CD4-positive, alpha-beta T cell treated with Interleukin-2 at 100 ng/mL for 4 hours (primary cell): ENCODE results near the gene RBKS.
"Not testable (repeated sequence)": the region's sequence is repeated elsewhere in the genome, so short reads cannot be mapped to it uniquely, and the experiment has no call there.

Experiments
- DNase-seq: peaks from one replicate; pipeline ENCODE4 v3.0.0-alpha.2; 2020; ENCODE audit warnings: low spot score

The RBKS gene

DNA sequence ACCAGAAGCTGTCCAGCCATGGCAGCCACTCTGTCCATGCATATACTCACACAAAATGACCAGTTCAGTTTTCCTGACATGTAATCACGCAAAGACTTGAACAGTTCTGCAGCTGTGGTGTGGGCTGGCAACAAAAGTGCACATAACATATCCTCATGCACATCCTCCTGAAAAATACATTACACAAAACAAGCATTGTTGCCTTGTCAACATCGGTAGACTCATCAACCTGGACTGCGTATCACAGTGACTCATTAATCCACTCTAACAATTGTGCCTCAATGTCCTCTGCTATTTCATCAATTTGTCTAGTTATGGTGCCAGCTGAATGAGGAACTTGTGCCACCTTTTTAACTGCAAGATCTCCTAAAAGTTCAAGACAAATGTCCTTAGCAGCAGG, 19.5 kb downstream of the RBKS start:
- DNase-seq: no peak

DNA sequence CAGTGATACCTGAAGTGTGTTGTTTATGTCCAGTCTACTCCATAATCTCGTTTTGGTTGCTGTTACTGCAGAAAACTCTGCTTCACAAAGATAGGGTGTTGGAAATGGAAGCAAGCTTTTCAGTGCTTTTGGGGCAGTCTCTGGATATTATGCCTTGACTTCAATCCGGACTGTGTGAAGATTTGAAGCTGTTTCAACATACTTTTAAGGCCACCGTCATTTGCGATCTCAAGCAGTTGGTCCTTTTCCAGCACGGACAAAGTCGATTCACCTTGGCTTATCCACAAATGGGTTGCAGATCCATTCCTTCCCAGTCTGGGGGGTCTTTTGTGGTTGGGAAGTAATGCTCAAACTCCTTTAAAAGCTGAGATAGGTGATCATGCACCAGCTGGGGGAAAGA, 20.4 kb downstream of the RBKS start:
- DNase-seq: no peak

DNA sequence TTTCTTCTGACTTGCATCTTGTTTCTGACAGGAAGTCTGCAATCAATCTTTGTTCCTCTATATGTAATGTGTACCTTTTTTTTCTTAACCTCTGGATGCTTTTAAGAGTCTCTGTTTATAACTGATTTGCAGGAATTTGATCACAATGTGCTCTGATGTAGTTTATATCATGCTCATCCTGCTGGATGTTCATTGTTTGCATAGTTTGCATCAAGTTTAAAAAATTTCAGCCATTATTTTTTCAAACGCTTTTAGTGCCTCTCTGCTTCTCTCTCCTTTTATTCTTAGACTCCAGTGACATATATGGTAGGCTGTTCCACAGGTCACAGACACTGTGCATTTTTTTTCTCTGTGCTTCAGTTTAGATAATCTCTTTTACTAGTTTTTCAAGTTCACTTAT, 23.9 kb downstream of the RBKS start:
- no peak for DNase-seq

DNA sequence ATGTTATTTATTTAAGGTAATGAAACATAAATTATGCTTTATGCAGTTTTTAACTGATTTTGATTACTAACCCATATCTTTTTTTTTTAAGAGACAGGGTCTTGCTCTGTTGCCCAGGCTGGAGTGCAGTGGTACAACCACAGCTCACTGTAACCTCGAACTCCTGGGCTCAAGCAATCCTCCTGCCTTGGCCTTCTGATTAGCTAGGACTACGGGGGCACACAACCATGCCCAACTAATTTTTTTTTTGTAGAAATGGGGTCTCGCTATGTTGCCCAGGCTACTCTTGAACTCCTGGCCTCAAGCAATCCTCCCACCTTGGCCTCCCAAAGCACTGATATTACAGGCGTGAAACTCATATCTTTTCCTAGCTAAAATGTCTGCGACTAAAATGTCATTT, 26.2 kb downstream of the RBKS start:
- DNase-seq: not testable (repeated sequence)

DNA sequence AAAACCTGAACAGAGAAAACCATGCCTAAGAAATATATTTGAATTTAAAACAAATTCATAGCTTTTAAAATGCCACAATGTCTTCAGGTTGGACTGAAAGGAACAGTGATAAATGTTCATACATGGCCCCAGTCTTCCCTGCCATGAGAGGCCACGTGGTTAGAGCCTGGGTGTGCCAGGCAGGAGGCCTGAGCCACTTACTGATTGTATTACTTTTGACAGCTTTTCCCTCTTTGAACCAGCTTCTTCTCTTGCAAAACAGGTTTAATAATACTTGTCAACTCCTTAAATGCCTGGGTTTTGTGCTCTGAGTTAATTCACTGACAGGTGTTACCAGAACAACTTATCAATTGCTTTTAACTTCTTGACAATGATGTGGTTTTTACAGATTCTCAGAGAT, 27.0 kb downstream of the RBKS start:
- no peak for DNase-seq

DNA sequence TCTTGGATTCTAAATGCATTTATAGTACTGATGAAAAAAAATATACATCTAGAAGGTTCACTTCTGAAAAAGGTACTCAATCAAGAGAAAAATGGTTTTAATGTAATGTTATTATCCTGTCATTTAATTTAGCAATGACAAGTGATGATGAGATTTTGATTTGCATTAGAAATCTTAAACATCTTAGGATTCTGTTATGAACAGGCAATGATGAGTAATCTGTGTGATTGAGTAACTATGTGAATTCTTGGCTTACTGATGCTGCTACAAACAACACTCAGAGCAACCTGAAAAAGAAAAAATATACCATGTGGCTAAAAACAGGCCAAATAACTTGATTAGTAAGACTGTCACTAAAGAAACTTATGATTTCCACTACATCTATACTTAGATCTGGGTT, 30.1 kb downstream of the RBKS start:
- DNase-seq: no peak

DNA sequence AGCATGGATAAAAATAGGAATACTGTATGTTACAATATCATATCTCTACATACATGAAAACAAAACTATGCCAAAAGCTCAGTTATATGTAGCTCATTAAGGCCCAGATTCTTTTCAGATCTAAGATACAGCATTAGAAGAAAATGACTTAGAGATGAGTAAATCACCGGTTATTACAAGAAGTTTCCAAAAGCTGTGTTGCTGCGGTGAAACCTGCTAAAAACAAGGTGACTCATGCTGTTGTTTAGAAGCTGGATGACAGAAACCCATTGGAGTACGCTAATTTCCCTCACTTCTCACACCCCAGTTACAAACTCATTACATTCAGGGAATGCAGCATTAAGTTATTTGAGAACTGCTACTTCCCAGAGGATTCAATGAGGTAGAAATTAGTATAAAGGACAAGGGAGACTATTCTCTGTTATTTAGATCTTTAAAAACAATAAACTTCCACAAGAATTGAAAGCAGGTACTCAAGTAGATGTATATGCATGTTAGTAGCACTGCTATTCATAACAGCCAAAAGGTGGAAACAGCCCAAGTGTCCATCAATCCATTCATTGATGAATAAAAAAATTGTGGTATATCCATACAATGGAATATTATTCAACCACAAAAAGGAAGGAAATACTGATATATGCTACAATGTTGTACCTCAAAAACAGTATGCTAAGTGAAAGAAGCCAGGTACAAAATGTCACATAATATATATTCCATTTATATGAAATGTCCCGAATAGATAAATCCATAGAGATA, 32.6 kb downstream of the RBKS start:
- no peak for DNase-seq

DNA sequence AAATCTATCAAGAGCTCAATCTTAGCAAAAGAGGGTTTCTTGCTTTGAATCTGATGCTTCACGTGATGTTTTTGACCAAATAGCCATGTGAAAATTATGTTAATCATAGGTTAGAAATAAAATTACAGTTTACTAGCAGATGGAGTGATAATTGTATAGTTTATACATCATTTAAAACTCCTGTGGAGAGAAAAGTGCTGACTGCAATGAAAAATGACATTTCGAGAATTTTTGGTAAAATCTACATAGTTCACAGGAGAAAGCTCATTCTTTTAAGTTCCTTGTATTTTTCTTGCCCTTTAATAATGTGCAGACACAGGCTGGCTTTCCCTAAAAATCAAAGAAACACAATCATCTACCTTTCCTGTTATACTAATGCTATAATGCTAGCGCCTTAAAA, 33.2 kb downstream of the RBKS start:
- no peak for DNase-seq

DNA sequence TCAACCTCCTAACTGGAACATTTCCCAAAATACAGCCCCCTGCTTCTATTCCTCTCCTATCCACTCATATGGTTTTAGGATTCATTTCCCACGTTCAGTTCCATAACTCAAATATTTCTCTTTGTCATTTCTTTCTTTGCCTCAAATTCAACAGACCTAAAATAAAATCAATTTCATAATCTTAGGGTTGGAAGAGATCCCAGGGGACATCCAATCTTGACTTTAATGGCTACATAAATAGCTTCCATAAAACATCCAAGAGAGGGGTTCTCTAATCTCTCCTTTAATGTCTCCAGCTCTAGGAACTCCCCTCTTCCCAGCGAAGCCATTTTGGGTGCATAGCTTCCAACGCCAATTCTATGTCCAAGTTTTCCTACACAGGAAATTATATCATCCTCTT, 33.8 kb downstream of the RBKS start:
- no peak for DNase-seq

DNA sequence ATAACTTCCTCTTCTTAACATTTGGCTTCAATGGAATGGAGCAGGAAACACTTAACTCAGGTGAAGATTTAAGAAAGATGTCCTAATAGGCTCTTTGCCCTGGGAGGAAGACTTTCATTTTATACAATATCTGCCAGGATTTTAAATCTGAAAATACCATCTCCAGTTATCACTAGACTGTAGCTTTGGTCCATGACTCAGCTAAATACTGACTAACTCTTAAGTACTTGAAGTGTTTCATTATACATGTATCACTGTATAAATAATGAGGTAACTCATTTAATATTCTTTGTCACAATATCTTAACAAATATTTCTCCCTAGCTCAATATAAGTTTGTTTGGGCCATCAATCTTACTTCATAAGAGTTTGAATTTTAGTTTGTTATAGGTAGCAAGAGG, 34.7 kb downstream of the RBKS start:
- no peak for DNase-seq

DNA sequence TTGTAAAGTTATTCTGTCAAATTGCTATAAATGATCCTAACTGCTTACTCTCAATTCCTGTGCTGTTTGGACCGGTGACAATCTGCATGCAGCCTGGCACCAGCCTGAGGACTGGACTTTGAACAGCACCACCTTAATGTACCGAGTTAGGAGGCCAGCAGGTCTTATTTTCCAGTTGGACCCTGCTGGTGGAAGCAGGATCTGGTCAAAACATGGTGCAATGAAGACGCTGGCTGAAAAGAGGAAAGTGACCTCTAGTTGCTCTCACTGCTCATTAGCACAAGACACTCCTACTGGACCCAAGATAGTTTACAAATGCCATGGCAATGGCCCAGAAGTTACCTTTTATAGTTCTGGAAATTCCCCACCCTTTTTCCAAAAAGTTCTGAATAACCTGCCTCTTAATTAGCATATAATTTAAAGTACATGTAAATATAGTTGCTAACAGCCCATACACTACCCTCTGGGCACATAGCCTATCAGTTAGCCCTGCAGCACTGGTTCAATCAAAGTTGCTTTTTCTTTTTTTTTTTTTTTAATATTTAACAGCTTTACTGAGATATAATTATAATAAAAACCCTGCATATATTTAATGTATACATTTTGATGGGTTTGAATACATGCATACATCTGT, 35.8 kb downstream of the RBKS start:
- DNase-seq: no peak

DNA sequence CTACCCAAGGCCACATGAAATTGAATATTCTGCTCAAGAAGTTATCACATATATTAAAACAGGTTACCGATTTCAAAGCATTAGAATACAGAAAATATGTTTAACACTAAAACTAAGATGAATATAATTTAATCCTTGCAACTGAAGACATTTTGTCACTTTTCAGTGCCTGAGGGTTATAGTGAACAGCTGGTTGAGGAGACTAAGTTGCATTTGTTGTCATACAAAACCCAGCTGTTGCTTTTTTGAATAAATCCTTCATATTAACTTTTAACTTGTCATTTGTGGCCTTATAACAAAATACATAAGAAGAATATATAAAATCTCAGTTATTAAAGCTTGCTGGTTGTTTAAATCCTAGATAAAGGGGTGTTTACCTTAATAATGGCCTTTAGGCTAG, 37.5 kb downstream of the RBKS start:
- DNase-seq: no peak

DNA sequence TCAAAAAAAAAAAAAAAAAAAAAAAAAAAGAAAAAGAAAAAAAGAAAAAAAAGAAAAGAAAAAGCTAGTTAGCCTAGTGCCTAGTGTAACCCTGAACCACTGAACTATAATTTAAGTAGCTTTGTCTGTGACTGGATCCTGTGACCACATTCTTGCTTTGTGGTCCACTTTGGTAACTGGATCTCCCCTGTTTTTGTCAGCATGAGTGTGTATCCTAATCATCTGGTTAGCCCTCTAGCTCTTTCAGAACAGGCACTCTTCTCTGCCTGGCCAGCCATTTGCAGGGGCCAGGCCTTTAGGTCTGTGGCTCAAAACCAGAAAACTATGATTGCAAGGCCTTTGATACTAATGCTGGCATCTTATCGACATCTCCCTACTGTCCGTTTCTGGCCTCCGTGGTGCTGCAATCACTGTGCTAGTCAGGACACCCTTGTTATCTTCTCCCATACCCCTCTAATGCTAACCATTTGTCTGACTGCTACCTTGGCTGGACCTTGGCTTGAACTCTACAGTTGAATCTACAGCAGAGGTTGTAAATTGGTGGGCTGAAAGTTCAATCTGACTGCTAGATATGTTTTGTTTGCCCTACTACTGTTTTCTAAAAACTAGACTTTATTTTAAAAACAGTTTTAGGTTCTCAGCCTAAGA, 40.5 kb downstream of the RBKS start:
- no peak for DNase-seq

DNA sequence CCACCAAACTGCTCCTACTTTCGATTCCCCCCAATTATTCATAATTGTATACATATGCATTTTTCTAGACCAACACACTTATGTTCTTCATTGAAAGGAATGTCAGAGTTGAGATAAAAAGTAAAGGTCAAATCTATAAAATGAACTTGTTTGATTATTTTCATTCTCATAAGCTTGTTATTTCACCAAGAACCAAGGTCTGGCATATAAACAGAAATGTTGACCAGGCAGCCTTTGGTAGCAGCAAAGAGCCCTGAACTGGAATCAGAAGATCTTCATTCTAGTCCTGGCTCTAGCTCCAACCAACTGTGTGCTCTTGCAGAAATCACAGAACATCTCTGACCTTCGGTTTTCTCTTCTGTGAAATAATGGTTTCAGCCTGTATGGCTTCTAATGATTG, 42.9 kb downstream of the RBKS start:
- no peak for DNase-seq

DNA sequence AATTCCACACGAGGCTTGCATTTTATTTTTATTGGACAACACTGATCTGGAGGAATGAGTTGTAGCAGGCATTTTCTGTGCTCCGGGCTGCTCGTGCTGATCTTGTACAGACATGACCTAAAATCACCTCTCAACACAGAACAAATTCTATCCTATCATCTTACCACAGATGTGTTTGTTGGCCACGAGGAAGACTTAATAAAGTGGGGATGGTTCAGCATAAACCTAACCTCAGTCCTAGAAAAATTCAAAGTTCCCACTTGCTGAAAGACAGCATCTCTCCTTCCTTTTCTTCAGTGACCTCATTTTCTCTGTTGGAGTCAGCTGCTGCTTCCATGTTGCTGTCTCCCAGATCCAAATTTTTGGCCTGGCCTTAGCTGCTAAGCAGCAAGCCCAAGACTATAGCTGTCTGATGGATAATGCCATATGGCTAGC, 45.3 kb downstream of the RBKS start:
- DNase-seq: no peak

DNA sequence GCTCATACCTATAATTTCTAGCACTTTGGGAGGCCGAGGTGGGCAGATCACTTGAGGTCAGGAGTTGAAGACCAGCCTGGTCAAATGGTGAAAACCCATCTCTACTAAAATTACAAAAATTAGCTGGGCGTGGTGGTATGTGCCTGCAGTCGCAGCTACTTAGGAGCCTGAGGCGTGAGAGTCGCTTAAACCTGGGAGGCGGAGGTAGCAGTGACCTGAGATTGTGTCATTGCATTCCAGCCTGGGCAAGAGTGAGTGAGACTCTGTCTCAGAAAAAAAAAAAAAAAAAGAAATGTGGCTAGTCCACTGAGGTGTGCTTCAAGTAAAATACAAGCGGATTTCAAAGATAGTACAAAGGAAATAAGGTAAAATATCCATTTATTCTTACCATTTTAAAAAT, 46.2 kb downstream of the RBKS start:
- DNase-seq: no peak

DNA sequence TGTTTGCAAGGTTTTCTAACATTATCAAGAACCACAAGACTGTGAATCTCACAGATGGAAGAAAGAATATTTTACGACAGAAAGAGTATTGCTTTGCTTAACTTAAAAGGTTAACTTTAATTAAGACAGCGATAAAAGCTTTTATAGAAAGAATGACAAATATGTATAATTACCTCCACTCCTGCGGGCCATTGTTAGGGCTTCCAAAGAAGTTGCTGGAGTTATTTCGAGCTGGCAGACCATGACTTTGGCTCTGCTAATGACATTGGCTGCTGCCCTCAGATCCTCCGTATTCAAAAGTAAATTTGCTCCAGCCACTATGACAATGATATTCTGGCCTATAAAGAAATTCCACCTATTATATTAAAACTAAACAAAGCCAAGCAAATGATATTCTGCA, 47.3 kb downstream of the RBKS start:
- no peak for DNase-seq

DNA sequence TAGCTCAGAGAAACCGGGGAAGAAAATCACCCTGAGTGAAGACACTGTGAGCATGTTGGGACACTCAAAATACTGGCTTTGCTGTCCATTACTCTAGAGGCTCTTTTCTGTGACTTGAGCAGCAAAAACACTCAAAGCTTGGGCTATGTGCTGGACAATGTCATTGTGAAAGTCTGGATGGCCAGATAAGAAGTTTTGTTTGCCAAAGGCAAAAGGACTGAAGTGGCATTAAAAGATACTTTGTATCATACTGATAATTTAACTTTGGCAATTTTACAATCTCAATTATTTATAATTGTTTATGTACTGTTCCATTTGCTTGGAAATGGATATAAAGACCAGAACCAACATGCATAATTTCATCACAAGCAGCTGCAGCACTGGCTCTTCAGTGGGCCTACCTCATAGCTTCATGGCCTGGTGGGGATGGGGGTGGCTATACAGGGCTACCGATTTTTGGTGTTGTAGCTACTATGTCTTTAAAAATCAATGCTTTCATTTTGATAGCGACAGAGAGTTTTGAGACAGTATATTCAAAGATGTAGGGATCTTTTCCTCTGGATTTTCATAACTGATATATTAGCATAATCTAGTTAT, 51.1 kb downstream of the RBKS start:
- DNase-seq: no peak

DNA sequence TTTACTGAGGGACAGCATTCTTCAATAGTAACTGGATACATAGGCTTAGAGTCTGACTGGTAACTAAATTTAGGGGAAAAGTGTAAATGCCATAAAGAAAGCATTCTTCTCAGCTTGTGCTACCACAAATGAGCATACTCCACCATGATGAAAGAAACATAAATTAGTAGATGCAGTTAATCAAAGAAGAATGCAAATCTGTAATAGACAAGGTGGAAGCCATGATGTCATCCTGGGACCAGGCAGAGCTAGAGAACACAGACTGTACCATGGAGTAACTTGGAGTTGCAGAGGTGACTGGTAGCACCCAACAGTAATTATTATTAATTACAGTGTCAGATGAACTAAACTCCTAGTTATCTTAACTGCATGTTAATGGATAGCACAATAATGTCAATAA, 51.7 kb downstream of the RBKS start:
- DNase-seq: no peak

DNA sequence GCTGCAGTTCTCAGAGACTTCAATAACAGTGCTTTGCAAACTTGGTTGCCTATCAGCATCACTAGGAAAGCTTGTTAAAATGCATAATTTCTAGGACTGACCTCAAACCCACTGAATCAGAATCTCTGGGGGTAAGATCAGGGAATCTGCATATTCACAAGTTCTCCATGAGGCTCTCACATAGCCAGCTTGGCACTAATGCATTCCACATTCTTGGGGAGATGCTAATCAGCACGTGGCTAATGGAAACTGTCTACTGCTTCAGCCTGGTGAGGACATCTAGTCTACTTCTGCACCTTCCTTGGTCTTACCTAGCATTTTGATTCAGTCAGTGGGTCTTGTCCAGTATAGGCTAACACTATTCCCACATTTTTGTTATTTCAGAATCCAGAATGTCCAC, 56.3 kb downstream of the RBKS start:
- no peak for DNase-seq

DNA sequence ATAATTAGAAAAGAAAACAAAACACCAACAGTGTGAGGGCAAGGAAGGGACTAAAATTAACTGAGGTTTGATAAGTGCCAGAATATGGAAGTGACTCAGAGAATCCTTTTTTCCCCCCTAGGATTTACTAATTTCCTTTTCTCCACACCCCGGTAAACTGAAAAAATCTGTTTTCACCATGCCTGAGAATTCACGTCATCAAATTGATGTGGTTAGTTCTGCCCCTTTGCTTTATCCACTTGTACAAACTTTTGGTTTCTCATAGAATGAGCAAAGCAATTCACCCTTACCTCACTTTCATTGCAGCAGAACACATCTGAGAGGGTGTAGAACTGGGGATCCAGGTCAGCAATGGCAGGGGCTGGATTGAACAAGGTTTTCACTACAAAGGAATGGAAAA, 57.8 kb downstream of the RBKS start:
- DNase-seq: no peak

DNA sequence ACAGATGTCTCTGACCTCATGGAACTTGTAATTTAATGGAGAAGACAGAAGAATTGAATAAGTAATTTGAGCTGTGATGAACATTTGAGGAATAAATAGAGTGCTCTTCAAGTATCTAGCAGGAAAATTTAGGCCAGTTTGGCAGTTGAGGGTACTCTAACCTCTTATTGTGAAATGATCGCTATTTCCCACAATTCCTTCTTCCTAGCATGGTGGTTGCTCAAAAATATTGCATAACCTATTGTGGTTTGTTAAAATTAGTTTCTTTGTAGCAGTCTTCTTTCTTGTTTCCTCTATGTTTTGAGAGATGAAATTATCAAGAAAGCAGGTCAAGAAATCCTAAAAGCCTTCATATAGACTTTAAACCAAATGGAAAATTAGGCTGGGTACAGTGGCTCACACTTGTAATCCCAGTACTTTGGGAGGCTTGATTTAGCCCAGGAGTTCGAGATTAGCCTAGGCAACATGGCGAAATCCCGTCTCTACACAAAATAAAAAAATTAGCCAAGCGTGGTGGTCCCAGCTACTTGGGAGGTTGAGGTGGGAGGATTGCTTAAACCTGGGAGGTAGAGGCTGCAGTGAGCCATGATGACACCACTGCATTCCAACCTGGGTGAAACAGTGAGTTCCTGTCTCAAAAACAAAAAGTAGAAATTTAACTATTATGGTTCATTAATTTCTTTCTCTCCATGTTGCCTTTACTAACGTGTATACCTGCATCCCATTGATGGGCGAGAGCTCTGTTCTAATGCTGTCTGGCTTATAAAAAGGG, 58.7 kb downstream of the RBKS start:
- DNase-seq: no peak
